Measurements from ENCODE around the gene TKFC.

TKFC gene

DNA sequence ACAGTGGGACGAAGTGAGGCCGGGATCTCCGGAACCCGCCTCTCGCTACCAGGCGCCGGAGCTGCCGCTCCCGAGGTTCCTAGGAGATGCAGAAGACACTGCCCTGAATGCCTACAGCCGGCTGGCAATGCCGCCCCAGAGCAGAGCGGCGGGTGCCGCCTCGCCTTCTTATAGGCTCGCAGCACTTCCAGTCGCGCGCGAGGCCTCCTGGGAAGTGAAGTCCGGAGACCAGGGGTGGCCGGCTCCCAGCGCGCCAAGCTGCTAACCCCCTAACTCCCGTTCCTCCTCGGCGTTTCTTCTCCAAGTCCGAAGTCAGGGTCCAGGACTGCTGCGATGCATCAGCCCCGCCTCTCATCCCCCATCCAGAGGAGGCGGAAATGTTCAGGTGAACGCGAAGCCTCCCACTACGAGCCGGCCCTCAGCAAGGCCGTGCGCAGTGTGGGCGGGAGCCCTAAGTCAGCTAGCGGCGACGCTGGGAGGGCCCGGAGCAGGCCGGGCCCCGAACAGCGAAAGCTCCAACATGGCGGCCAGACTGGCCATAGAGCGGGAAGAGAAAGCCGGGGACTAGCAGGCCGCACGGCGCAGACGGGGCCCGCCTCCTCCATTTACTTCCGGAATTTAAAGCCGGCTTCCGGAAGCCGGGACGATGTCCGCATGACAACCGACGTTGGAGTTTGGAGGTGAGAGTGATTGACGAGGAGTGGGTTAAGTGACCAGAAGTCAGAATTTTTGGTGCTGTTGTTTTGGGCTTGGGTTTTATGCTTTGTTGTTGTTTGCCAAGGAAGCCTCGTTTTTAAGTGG is 28.9 kb downstream of the TKFC start, which contains the start of the genes CYB561A3 and TMEM138:
TSS of gene CYB561A3 (minus strand) at position 142 of the 801 bp plus-strand sequence. CDS start 5,169 bp downstream, outside the sequence.
TSS of gene TMEM138 (plus strand) at position 634 of the 801 bp plus-strand sequence. CDS start 2,017 bp downstream, outside the sequence.
- TF ChIP-seq, protein P1, sequence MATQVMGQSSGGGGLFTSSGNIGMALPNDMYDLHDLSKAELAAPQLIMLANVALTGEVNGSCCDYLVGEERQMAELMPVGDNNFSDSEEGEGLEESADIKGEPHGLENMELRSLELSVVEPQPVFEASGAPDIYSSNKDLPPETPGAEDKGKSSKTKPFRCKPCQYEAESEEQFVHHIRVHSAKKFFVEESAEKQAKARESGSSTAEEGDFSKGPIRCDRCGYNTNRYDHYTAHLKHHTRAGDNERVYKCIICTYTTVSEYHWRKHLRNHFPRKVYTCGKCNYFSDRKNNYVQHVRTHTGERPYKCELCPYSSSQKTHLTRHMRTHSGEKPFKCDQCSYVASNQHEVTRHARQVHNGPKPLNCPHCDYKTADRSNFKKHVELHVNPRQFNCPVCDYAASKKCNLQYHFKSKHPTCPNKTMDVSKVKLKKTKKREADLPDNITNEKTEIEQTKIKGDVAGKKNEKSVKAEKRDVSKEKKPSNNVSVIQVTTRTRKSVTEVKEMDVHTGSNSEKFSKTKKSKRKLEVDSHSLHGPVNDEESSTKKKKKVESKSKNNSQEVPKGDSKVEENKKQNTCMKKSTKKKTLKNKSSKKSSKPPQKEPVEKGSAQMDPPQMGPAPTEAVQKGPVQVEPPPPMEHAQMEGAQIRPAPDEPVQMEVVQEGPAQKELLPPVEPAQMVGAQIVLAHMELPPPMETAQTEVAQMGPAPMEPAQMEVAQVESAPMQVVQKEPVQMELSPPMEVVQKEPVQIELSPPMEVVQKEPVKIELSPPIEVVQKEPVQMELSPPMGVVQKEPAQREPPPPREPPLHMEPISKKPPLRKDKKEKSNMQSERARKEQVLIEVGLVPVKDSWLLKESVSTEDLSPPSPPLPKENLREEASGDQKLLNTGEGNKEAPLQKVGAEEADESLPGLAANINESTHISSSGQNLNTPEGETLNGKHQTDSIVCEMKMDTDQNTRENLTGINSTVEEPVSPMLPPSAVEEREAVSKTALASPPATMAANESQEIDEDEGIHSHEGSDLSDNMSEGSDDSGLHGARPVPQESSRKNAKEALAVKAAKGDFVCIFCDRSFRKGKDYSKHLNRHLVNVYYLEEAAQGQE (IDR thresholded peaks at IDR 0.05; ENCODE audit: insufficient replicate concordance, low read depth): peak; percentile 25
- TF ChIP-seq POLR2AphosphoS5 (IDR thresholded peaks at IDR 0.05; ENCODE audit: low read depth) (peak; percentile 80; the same call in 1 of the 2 replicates), GABPA (IDR thresholded peaks at IDR 0.05; ENCODE audit: low read depth) (peak; percentile 89), SPI1 (IDR thresholded peaks at IDR 0.05; ENCODE audit: borderline replicate concordance, low read depth) (no peak)
- Histone ChIP-seq H3K27ac (replicated peaks) (peak within 1 kb of the TSS; percentile 97), H3K27me3 (ENCODE audit: insufficient read depth, poor library complexity, severe bottlenecking) (no peaks in the 10 kb centered on the region), H3K4me3 (replicated peaks; ENCODE audit: insufficient read depth, low read length) (peak within 1 kb of the TSS; percentile 74)
- peak; percentile 88 to 96 for DNase-seq (ENCODE audit: low read depth in 1 of 2, low spot score in 1 of 2)

DNA sequence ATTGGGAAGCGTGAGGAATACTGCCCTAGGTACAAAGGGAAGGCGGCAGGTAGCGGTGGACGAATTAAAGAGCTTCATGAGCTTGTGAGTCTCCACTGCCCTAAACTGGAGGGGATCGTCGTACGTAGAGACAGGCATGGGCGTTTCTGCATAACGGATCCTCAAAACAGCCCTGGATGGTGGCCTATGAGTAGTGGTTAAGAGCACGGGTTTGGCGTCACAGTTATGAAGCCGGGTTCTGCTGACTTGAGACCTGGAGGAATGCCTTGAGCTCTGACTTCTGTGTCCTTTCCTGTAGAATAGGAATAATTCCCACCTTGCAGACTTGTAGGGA is 29.5 kb downstream of the TKFC start:
- peak in 1 of 2 experiments; percentile 32 for DNase-seq (ENCODE audit: low read depth in 1 of 2, low spot score in 1 of 2)
- Histone ChIP-seq H3K4me3 (replicated peaks; ENCODE audit: insufficient read depth, low read length) (peak overlapping the region; percentile 74), H3K27ac (replicated peaks) (peak overlapping the region; percentile 97), H3K27me3 (ENCODE audit: insufficient read depth, poor library complexity, severe bottlenecking) (no peaks in the 10 kb centered on the region)
- no peak for TF ChIP-seq GABPA (IDR thresholded peaks at IDR 0.05; ENCODE audit: low read depth)
- TF ChIP-seq SPI1 (IDR thresholded peaks at IDR 0.05; ENCODE audit: borderline replicate concordance, low read depth): no peak
- TF ChIP-seq, protein P1 (IDR thresholded peaks at IDR 0.05; ENCODE audit: insufficient replicate concordance, low read depth): no peak
- TF ChIP-seq POLR2AphosphoS5 (IDR thresholded peaks at IDR 0.05; ENCODE audit: low read depth): no peak
- TF ChIP-seq, protein P2, sequence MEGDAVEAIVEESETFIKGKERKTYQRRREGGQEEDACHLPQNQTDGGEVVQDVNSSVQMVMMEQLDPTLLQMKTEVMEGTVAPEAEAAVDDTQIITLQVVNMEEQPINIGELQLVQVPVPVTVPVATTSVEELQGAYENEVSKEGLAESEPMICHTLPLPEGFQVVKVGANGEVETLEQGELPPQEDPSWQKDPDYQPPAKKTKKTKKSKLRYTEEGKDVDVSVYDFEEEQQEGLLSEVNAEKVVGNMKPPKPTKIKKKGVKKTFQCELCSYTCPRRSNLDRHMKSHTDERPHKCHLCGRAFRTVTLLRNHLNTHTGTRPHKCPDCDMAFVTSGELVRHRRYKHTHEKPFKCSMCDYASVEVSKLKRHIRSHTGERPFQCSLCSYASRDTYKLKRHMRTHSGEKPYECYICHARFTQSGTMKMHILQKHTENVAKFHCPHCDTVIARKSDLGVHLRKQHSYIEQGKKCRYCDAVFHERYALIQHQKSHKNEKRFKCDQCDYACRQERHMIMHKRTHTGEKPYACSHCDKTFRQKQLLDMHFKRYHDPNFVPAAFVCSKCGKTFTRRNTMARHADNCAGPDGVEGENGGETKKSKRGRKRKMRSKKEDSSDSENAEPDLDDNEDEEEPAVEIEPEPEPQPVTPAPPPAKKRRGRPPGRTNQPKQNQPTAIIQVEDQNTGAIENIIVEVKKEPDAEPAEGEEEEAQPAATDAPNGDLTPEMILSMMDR (IDR thresholded peaks at IDR 0.05; ENCODE audit: insufficient read depth, low read length): no peak

DNA sequence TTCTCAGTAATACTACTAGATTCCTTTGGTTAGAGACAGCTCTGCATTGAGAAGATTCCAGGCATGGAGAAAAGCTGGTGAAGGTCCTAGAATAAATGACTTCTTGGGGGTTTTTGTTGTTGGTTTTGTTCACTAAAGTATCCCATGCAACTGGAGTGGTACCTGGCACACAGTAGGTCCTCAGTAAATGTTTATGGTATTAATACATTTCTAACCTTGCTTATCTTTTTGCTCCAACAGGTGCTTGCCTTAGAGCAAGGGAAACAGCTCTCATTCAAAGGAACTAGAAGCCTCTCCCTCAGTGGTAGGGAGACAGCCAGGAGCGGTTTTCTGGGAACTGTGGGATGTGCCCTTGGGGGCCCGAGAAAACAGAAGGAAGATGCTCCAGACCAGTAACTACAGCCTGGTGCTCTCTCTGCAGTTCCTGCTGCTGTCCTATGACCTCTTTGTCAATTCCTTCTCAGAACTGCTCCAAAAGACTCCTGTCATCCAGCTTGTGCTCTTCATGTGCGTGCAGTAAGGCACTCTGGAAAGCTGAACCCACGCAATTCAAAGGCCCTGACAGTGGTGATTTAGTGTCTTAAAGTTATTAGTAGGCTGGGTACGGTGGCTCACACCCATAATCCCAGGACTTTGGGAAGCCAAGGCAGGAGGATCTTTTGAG is 31.1 kb downstream of the TKFC start:
- H3K4me3 ChIP-seq (replicated peaks; ENCODE audit: insufficient read depth, low read length): no peak overlapping the region
- TF ChIP-seq POLR2AphosphoS5 (IDR thresholded peaks at IDR 0.05; ENCODE audit: low read depth) (no peak), SPI1 (IDR thresholded peaks at IDR 0.05; ENCODE audit: borderline replicate concordance, low read depth) (no peak), GABPA (IDR thresholded peaks at IDR 0.05; ENCODE audit: low read depth) (no peak)
- TF ChIP-seq, protein P1 (IDR thresholded peaks at IDR 0.05; ENCODE audit: insufficient replicate concordance, low read depth): no peak
- TF ChIP-seq, protein P2 (IDR thresholded peaks at IDR 0.05; ENCODE audit: insufficient read depth, low read length): no peak
- no peak for DNase-seq (ENCODE audit: low read depth in 1 of 2, low spot score in 1 of 2)
- no peaks in the 10 kb centered on the region for H3K27me3 ChIP-seq (ENCODE audit: insufficient read depth, poor library complexity, severe bottlenecking)
- no peak overlapping the region for H3K27ac ChIP-seq (replicated peaks)

Measured in HL-60 (cell line).